HG02981 (cell line): Measurements from ENCODE around the gene BCL7A.
"Not testable (repeated sequence)": the region's sequence is repeated elsewhere in the genome, so short reads cannot be mapped to it uniquely, and the experiment has no call there.

ENCODE experiments used
- ATAC-seq: cut with Tn5 transposase; IDR thresholded peaks from one replicate; pipeline ENCODE4 v1.9.1; 2021; ENCODE audit warnings: mild to moderate bottlenecking, moderate library complexity; ENCODE audit not compliant: unreplicated experiment

The BCL7A gene

DNA sequence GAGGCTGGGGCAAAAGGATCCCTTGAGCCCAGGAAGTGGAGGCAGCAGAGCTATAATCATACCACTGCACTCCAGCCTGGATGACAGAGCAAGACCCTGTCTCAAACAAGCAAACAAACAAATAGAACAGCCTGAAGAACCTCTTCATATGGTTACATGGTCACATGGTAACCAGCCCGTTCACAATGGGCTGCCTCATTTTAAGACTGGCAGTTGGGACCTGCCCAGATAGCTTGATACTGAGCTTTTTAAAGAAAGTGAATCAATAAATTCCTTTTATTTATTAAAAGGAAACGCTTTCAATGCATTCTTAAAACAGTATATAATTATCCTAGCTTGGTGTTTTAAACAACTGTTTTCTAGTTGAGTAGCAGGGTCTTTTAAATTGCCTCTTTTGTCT is 67.4 kb downstream of the BCL7A start:
- no peak for ATAC-seq

DNA sequence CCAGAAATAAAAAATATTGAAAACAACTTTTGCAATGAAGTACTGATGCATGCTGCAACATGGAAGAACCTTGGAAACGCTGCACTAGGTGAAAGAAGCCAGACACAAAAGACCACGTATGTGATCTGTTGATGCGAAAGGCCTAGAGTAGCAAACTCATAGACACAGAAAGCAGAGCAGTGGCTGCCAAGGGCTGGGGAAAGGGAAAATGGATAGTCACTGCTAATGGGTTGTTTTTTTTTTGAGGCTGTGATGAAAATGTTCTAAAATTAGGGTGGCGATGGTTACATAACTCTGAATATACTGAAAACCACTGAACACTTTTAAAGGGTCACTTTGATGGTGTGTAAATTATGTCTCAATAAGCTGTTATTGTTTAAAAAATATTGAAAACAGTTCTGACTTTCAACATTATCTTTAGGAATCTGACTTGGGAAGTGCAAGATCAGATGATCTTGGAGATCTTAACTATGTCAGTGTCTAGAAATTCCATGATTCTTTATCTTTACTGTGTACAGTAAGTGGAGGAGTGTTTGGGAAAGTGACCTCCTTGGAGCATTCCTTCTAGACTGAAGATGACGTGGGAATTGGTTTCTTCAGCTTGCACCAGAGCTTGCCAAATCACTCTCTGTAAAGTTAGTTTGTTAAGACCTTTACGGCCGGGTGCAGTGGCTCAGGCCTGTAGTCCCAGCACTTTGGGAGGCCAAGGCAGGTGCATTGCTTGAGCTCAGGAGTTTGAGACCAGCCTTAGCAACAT is 69.3 kb downstream of the BCL7A start:
- ATAC-seq, result no peak

DNA sequence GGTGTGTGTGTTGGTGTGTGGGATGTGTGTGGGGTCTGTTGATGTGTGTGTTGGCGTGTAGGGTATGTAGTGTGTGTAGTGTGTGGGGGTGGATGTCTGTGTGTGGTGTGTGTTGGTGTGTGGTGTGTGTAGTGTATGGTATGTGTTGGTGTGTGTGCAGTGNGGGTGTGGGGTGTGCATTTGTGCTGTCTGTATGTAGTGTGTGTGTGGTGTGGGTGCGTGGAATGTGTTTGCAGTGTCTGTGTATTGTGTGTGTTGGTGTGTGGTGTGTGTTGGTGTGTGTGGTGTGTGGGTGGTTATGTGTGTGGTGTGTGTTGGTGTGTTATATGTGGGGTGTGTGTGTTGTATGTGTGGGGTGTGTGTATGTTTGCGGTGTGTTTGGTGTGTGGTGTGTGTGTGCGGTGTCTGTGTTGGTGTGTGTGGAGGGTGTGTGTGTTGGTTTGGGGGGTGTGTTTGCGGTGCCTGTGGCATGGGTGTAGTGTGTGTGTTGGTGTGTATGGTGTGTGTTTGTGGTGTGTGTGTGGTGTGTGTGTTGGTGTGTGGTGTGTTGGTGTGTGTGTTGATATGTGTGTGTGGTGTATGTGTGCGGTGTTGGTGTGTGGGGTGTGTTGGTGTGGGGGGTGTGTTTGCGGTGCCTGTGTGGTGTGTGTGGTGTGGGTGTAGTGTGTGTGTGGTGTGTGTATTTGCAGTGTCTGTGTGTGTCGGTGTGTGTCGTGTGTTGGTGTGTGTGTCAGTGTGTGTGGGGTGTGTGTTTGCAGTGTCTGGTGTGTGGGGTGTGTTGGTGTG is 71.6 kb downstream of the BCL7A start:
- no peak for ATAC-seq

DNA sequence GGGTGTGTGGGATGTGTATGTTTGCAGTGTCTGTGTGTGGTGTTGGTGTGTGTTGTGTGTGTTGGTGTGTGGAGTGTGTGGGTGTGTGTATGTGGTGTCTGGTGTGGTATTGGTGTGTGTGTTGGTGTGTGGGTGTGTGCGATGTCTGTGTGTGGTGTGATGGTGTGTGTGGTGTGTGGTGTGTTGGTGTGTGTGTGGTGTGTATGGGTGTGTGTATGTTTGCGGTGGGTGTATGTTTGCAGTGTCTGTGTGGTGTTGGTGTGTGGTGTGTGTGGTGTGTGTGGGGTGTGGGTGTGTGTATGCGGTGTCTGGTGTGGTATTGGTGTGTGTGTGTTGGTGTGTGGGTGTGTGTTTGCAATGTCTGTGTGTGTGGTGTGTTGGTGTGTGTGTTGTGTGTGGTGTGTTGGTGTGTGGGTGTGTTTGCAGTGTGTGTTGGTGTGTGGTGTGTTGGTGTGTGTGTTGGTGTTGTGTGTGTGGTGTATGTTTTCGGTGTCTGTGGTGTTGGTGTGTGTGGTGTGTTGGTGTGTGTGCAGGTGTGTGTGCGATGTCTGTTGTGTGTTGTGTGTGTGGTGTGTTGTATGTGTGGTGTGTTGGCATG is 72.6 kb downstream of the BCL7A start:
- no peak for ATAC-seq

DNA sequence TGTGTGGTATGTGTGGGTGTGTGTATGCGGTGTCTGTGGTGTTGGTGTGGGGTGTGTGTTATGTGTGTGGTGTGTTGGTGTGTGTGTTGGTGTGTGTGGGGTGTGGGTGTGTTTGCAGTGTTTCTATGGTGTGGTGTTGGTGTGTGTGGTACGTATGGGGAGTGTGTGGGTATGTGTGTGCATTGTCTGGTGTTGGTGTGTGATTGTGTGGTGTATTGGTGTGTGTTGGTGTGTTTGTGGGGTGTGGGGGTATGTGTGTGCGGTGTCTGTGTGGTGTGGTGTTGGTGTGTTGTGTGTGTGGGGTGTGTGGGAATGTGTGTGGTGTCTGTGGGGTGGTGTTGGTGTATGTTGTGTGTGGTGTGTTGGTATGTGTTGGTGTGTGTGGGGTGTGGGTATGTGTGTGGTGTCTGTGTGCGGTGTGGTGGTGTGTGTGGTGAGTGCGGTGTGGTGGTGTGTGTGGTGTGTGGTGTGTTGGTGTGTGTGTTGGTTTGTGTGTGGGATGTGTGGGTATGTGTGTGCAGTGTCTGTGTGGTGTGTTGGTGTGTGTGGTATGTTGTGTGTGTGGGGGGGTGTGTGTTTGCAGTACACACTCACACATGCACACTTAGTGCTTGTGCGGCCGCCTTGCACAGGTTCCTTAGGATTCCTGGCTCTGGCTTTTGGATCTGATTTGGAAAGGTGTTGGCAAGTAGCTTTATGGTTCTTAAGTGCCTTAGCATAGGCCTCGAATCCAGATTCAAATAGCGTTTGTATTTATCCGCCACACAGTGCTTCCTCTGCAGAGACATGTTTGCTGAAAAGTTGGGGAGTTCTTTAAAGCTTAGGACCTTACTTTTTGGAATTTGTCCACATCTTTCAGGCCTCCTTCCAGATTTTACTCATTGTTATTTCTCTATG is 73.3 kb downstream of the BCL7A start:
- ATAC-seq, result no peak

DNA sequence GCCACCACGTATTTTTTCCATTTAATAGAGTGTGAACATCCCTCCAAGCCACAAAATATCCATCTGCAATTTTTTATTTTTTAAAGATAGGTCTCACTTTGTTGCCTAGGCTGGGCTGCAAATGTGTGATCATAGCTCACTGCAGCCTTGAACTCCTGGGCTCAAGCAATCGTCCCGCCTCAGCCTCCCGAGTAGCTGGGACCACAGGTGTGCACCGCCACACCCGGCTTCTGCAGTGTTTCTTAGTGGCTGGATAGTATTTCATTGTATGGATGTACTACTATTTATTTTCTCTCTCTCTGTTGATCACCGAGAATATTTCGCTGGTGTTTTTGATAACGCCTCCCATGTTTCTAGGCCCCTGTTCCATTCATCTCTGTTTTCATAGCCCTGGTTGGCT is 74.3 kb downstream of the BCL7A start:
- no peak for ATAC-seq

DNA sequence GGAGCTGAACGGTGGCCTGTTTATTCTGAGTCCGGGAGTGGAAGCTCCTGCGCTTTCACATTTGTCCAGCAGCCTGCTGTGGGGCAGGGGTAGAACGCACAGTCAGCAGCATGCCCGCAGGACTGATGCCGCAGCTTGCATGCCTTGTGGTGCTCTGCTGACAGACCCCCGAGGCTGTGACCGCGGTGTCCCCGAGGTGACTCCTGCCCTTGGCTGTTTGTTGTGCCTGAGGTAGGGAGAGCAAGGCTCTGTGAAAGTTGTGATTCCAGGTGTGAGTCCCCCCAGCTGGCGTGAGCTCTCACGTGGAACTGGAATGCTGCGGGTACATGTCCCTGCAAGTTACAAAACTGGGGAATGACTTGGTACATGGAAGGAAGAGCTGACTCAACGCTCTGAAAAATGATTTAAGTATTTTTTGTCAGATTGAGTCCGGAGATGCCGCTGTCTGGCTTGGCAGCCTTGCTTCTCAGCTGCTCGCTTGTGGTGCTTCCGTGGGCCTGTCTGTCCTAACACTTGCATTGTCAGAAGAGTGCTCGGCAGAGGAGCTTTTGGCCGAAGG is 75.0 kb downstream of the BCL7A start:
- no peak for ATAC-seq

DNA sequence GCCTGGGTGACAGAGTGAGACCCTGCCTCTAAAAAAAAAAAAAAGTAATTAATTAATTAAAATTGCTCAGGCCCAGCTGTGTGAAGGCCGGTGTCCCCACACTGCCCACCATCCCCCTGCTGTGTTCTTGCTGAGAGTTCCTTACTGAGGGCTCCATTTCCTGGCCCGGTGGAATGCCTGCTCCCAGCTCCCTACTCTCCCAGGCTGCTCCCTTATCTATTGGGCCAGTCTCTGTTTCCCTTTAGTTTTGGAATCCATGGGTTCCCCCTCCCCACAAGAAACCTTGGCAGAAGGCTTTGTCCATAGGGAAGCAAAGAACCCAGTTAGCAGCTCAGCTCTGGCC is 75.9 kb downstream of the BCL7A start:
- ATAC-seq, result no peak

DNA sequence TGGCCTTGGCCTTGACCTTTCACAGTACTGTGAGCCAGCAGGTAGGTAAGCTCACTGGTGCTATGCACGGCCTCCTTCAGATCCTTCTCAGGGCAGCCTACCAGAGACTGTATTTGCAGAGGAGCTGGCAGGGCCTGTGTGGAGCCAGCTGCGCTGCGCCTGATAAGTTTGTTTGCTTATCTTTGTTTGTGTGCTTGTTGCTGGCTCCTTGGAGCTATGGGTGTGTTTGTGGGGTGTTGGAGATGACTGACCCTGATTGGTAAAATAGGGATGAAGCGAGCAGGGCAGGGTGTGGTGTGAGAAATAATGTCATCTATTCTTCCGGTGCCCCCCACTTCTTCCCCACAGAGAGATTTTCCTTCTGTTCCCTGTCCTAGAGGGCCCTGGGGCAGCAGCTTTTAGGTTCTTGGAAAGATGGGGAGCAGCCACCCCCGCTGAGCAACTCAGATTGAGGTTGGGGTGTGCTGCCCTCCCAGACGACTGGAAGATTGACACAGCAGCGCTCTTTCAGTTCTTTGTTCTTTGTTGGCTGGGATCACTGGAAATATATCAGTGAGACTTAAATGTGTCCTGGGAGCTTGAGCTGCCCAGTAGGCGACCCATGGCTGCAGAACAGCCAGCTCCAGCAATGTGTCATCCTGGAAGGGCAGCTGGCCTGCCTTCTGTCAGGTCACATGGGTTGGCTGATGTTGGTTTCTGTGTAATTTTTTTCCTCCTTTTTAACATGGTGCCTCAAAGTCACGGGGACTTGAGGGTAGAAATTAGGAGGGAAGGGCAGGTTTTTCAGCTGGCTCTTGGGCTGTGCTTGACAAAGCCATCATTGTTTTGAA is 76.5 kb downstream of the BCL7A start:
- no peak for ATAC-seq

DNA sequence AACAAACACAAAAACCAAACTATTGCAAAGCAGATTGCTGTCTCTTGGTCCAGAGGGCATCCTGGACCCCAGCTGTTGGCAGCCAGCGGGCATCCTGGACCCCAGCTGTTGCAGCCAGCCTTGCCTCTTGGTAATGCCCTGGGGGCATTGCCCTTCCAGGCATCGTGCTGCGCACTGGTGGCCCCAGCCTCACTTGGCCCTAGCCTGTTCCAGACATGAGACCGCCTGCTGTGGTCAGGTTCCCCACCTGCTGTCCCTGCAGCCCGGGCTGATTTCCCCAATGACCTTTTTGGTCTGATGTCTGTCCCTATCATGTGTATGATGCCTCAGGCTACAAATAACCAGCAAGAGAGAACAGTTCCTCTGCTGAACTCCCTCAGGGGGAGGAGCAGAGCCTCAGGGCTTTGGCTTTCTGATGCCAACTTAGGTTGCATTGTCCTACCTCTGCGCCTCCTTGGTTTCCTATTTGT is 77.6 kb downstream of the BCL7A start:
- no peak for ATAC-seq

DNA sequence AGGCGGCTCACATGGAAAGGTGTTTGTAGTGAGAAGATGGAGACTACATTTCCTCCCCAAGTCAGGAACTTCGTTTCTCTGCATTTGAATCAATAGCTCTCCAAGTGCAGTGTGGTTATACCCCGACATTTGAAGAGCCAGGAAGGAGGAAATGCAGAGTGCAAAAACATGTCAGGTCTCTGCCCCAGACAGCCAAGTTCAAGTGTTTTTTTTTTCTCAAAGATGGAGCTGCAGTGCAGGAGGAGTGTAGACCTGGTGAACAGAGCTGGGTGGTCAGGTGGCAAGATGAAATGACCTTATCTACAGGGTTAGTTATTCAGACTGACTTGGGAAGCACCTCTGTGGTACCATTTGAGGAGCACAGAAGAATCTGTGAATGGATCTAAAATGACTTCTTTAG is 78.2 kb downstream of the BCL7A start:
- no peak for ATAC-seq

DNA sequence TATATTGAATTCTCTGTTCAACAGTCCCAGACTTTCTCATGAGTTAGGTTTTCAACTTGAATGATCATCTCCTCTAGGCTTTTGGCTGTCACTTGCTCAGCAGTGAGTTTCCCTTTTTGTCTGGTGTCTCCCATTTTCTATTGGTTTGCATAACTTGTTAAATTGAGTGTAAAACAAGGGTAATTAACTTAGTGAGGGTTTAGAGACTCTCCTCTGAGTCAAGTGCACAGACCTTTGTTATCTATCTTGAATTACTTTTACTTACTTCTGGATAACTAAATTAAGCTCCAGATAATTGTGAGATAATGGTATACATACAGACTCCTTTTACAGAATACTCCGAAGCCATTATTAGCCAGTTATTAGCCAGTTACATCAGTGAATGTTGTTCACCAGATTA is 78.9 kb downstream of the BCL7A start:
- ATAC-seq, result no peak

DNA sequence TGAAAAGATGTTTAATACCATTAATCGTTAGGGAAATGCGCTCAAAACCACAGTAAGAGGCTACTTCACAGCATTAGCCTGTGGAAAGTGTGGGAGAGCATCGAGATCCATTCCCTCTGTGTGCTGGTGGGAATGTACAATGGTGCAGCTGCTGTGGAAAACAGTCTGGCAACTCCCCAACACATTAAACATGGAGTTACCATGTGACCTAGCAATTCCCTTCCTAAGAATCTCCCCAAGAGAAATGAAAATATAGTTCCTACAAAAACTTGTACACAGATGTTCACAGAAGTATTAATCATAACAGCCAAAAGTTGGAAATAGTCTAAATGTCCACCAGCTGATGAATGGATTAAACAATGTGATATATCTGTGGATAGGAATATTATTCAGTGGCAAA is 80.6 kb downstream of the BCL7A start:
- ATAC-seq, result no peak

DNA sequence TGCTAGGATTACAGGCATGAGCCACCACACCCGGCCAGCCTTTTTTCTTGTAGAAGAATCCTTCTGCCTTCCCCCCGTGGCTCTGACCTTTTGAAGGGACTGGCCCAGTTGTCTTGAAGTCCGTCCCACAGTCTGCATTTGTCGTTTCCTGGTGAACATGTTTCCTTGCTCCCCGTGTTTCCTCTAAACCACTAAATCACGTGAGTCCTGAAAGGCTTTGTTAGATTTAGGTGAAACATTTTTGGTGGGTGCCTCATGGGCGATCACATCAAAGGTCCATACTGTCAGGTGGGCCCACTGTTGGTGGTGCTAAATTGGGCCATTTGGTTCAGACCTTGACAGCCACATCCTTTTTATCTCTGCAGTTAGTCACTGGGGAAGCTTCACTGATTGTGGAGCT is 83.2 kb downstream of the BCL7A start:
- no peak for ATAC-seq

DNA sequence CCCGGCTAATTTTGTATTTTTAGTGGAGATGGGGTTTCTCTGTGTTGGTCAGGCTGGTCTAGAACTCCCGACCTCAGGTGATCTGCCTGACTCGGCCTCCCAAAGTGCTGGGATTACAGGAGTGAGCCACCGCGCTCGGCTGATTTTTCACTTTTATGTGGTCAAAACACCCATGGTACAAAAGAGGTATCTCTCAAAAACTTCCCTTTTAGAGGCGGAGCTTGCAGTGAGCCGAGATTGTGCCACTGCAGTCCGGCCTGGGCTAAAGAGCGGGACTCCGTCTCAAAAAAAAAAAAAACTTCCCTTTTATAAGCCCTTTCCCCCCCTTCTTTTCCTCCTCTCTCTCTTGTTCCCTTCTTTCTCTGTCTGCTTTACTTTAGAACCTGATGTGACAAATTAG is 83.8 kb downstream of the BCL7A start:
- not testable (repeated sequence) for ATAC-seq

DNA sequence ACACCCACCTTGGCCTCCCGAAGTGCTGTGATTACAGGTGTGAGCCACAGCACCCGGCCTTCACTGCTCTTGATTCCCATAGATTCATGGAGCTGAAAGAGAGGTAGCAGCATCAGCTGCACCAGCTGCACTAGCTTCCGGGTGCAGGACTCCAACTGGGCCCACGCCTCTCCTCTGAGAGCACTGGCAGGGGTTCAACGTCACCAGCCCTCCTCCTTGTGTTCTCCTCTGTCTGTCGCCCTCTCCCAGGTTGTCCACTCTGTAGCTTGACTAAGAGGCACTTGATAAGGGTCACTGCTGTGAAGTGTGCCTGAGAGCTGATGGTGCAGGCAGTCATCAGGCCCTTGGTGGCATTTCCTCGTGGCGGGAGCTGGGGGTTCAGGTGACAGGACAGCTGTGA is 85.2 kb downstream of the BCL7A start:
- no peak for ATAC-seq

DNA sequence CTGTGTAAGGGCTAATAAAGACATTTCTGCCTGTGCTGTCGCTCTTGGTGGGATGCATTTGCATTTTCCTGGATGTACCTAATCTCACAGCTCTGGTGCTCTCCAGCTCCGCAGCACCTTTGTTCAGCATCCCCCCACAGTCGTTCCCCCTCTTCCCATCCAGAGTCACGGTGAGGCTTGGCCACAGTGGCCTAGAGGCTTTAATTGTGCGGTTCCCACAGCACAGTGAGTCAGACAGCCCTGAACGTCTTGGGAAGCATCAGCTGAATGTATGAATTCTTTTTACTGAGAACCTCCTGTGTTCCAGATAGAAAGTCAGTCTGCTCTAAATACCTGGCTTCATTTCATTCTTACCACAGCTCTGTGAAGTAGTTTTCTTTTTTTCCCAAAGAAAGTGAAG is 85.6 kb downstream of the BCL7A start:
- ATAC-seq, result no peak

DNA sequence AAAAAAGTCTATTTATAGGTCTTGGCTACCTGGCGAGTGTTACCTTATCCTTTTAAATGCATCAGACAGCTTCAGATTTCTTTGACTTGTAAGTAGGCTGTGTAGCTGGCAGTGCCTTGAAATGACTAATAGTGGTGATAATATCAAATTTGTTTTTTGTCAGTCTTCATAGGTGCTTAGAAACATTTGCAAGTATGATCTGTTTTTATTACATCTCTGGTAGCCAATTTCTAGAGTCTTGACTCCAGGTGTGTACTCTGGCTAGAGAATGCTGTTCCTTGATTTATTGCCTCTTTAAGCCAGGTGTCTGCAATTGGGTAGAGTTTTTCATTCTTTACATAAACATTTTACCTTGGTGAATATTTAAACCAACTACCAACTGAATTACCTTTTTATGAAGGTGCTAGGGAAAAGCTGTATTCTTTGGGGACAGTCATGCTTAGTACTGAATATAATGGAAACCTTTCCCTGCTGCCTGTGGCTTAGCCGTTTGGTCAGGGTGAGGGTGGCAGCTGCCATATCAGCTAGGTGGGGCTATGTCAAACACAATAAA is 89.5 kb downstream of the BCL7A start:
- no peak for ATAC-seq
